ENCODE results near the gene SH3RF3.

DNA sequence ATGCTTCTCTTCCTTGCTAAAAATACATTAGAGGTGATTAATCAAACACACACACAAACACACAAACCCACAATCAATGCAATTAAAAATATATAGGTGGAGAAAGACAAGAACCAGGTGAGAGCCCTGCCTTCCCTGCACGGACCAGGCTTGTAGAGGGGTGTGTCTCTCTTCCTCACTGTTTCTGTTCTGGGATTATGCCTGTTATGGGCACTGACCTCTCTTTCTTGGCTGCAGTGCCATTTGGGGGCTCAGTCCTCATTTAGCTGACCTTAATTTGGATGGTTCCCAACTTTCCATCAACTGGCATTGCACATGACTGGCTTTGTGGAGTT, 89.8 kb downstream of the SH3RF3 start:
- no peak for TF ChIP-seq CTCF (IDR thresholded peaks at IDR 0.05)
- no peak for TF ChIP-seq EZH2phosphoT487 (IDR thresholded peaks at IDR 0.05)
- TF ChIP-seq EZH2 (IDR thresholded peaks at IDR 0.05): no peak
